Suppressor macrophage treated with lipopolysaccharide for 1 hour (primary cell): ENCODE measurements around the gene CNNM4.

Experiments used
- DNase-seq, 3 donors: peaks; one replicate each; pipeline ENCODE4 v3.0.0-alpha.2; 2020 to 2022

CNNM4 gene

GRCh38 chr2:96760036-96760985 lies at the start of gene CNNM4:
Gene CNNM4 (plus strand): TSS chr2:96760902. CDS start chr2:96761000, 98 bp downstream.
- peak; percentile 95 to 99 (median 97) for DNase-seq

- DNase-seq, result no peak
These were observed 49.7 kb upstream of the CNNM4 start for GRCh38 chr2:96710985-96711384.

GRCh38 chr2:96715658-96716057 lies 45.0 kb upstream of the CNNM4 start:
- peak in 1 of 3 donors; percentile 14 for DNase-seq

GRCh38 chr2:96716388-96716787 lies 44.3 kb upstream of the CNNM4 start:
- DNase-seq, result no peak

GRCh38 chr2:96726131-96726530 lies 34.6 kb upstream of the CNNM4 start:
- peak; percentile 8 to 56 (median 48) for DNase-seq

GRCh38 chr2:96727431-96727830 lies 33.3 kb upstream of the CNNM4 start:
- peak; percentile 56 to 71 (median 60) for DNase-seq

GRCh38 chr2:96729748-96730147 lies 31.0 kb upstream of the CNNM4 start:
- DNase-seq, result no peak

- DNase-seq, result no peak
These were observed 30.5 kb upstream of the CNNM4 start for GRCh38 chr2:96730212-96730611.

GRCh38 chr2:96733931-96734330 lies 26.8 kb upstream of the CNNM4 start:
- no peak for DNase-seq

GRCh38 chr2:96734880-96735583 lies 25.7 kb upstream of the CNNM4 start:
- DNase-seq, result no peak

GRCh38 chr2:96737251-96737650 lies 23.5 kb upstream of the CNNM4 start:
- no peak for DNase-seq

- DNase-seq, result peak in 1 of 3 donors; percentile 15
These were observed 22.9 kb upstream of the CNNM4 start for GRCh38 chr2:96737831-96738230.

GRCh38 chr2:96739076-96739632 lies 21.5 kb upstream of the CNNM4 start:
- no peak for DNase-seq

- peak; percentile 97 to 99 (median 97) for DNase-seq
These were observed 20.9 kb upstream of the CNNM4 start, which contains the start of gene LMAN2L for GRCh38 chr2:96739633-96740428. Gene LMAN2L (minus strand): TSS chr2:96740064. CDS start chr2:96740040, 24 bp downstream.

GRCh38 chr2:96747061-96747617 lies 13.6 kb upstream of the CNNM4 start:
- DNase-seq, result no peak

- DNase-seq, result no peak
These were observed 8.9 kb upstream of the CNNM4 start for GRCh38 chr2:96751800-96752199.

GRCh38 chr2:96753661-96754282 lies 6.9 kb upstream of the CNNM4 start:
- DNase-seq, result no peak

GRCh38 chr2:96754317-96754716 lies 6.4 kb upstream of the CNNM4 start:
- DNase-seq, result no peak

GRCh38 chr2:96756788-96757476 lies 3.8 kb upstream of the CNNM4 start:
- no peak for DNase-seq

GRCh38 chr2:96757477-96757860 lies 3.2 kb upstream of the CNNM4 start:
- DNase-seq, result no peak

GRCh38 chr2:96758987-96759386 lies 1.7 kb upstream of the CNNM4 start:
- no peak for DNase-seq
